PC-9 (cell line): ENCODE data around the gene PET100.

Source experiments
- CTCF ChIP-seq: fragments of 200-600 bp; sonication (generic); conservative IDR thresholded peaks from 2 replicates; pipeline ENCODE4 v1.6.1; 2017; ENCODE audit warnings: mixed run types, antibody characterized with exemption, mild to moderate bottlenecking, moderate library complexity
- EZH2 ChIP-seq: fragments of 200-600 bp; sonication (generic); IDR thresholded peaks from 2 replicates; pipeline ENCODE4 v1.8.0; 2017; ENCODE audit warnings: antibody characterized with exemption, low read depth

- TF ChIP-seq CTCF (no peak), EZH2 (no peak)
Observed at GRCh38 chr19:7655581-7655980, 26.0 kb downstream of the PET100 start.
